Erythroblast (primary cell): Measurements from ENCODE around the gene SLAMF6.
"Not testable (repeated sequence)": the region's sequence is repeated elsewhere in the genome, so short reads cannot be mapped to it uniquely, and the experiment has no call there.

Source experiments
- GATA1 ChIP-seq: IDR thresholded peaks from 2 replicates; pipeline ENCODE4 v1.6.1; 2011; ENCODE audit warnings: low read depth, mild to moderate bottlenecking, control low read depth, low read length, moderate library complexity
- POLR2A ChIP-seq: IDR thresholded peaks from 2 replicates; pipeline ENCODE4 v1.6.1; 2011; ENCODE audit warnings: mild to moderate bottlenecking, low read length

GRCh38 chr1:160479091-160479490 lies 44.0 kb downstream of the SLAMF6 start:
- not testable (repeated sequence) for TF ChIP-seq POLR2A, GATA1
